Measurements from ENCODE around the gene BTBD10. TPM values are rescaled to one million over a fixed set of nuclear protein-coding genes. Genes with fewer than 3 reads are reported as not detected.

BTBD10 gene
- total and polyA plus RNA-seq, 2 of the 13 experiments (the other 11 are each of a cell fraction or from before 2014, with no cell fraction given), result 9.8 to 26.6 TPM

- intact Hi-C loops (cut with micrococcal nuclease; ENCODE audit: unreplicated experiment), result no loop called here
- no TSS peak for BruUV-seq (replicated peaks)
These were observed 107.8 kb downstream of the BTBD10 start for GRCh38 chr11:13355191-13355590.

GRCh38 chr11:13354335-13354734 is 108.7 kb downstream of the BTBD10 start:
- Histone ChIP-seq H4K20me1 (ENCODE audit: insufficient read depth, low read length) (no peaks in the 10 kb centered on the region), H3K36me3 (replicated peaks in 1 of 2; ENCODE audit: control insufficient read depth in 1 of 2, insufficient read depth in 2 of 2, low read length in 2 of 2) (no peaks in the 10 kb centered on the region; a peak in 1 of 5 replicates), H3K9me3 (ENCODE audit: low read length) (no peaks in the 10 kb centered on the region), H3K4me3 (replicated peaks in 1 of 3; ENCODE audit: insufficient read depth in 1 of 3, low read depth in 2 of 3, low read length in 3 of 3) (no peak overlapping the region), H3K9ac (ENCODE audit: insufficient read depth, low read depth, low read length) (no peak overlapping the region), H2AFZ (ENCODE audit: low read length) (no peak overlapping the region), H3K4me2 (ENCODE audit: low read depth, low read length) (no peak overlapping the region), H3K27ac (ENCODE audit: extremely low read length, insufficient read depth, low read length) (no peak overlapping the region), H3K4me1 (ENCODE audit: insufficient read depth, low read length) (no peaks in the 10 kb centered on the region), H3K27me3 (ENCODE audit: control insufficient read depth in 1 of 2, insufficient read depth in 2 of 2, low read length in 2 of 2) (no peaks in the 10 kb centered on the region), H3K79me2 (ENCODE audit: insufficient read depth, low read length) (no peaks in the 10 kb centered on the region)
- ChIA-PET POLR2A (no interaction called here), CTCF (ENCODE audit: low intra/inter-chr PET ratio, low total read pairs) (no interaction called here)
- BruUV-seq (replicated peaks), result no TSS peak
- DNase-seq (ENCODE audit: low spot score) (no peak), FAIRE-seq (no peak), ATAC-seq (0 out of 3 replicates have a peak, but pooled peaks have one; percentile 27)
- in situ Hi-C loops (cut with HindIII; ENCODE audit: extremely low pct_ligation_motif_present, low pct_unique_long_range_greater_than_20kb), result no loop called here
- 82% methylated on average over 6 of the region's 6 CpGs for WGBS (ENCODE audit: low lambda C conversion rate)
- intact Hi-C loops (cut with micrococcal nuclease; ENCODE audit: unreplicated experiment), result no loop called here
- TF ChIP-seq ZNF331 (CRISPR knock-in tag; IDR thresholded peaks at IDR 0.05) (no peak), MBD4 (IDR thresholded peaks at IDR 0.05; ENCODE audit: borderline replicate concordance, low read length) (no peak), ZFP82 (CRISPR knock-in tag; IDR thresholded peaks at IDR 0.05; ENCODE audit: borderline replicate concordance) (no peak), SNAI1 (CRISPR knock-in tag; IDR thresholded peaks at IDR 0.05; ENCODE audit: borderline replicate concordance) (no peak), ZNF281 (CRISPR knock-in tag; IDR thresholded peaks at IDR 0.05; ENCODE audit: borderline replicate concordance) (no peak), ZNF136 (CRISPR knock-in tag; IDR thresholded peaks at IDR 0.05; ENCODE audit: low read depth) (no peak)

More at GRCh38 chr11:13355191-13355590, 107.8 kb downstream of the BTBD10 start:
- 79% methylated on average over 4 of the region's 4 CpGs for whole genome bisulfite sequencing (ENCODE audit: low lambda C conversion rate)
- no peaks in the 10 kb centered on the region for H4K20me1 ChIP-seq (ENCODE audit: insufficient read depth, low read length)
- H2AFZ ChIP-seq (ENCODE audit: low read length), result no peak overlapping the region
- no peak overlapping the region for H3K9ac ChIP-seq (ENCODE audit: insufficient read depth, low read depth, low read length)
- H3K27ac ChIP-seq (ENCODE audit: extremely low read length, insufficient read depth, low read length), result no peak overlapping the region
- no peaks in the 10 kb centered on the region; a peak in 1 of 5 replicates for H3K36me3 ChIP-seq (replicated peaks in 1 of 2; ENCODE audit: control insufficient read depth in 1 of 2, insufficient read depth in 2 of 2, low read length in 2 of 2)
- H3K4me3 ChIP-seq (replicated peaks in 1 of 3; ENCODE audit: insufficient read depth in 1 of 3, low read depth in 2 of 3, low read length in 3 of 3), result no peak overlapping the region
- ChIA-PET POLR2A (no interaction called here), CTCF (ENCODE audit: low intra/inter-chr PET ratio, low total read pairs) (no interaction called here)
- DNase-seq (ENCODE audit: low spot score) (no peak), ATAC-seq (no peak), FAIRE-seq (no peak)
- TF ChIP-seq ZNF232 (CRISPR knock-in tag; IDR thresholded peaks at IDR 0.05; ENCODE audit: borderline replicate concordance), result no peak
- TF ChIP-seq ZNF430 (CRISPR knock-in tag; IDR thresholded peaks at IDR 0.05), result no peak
- no peak for TF ChIP-seq SIN3A (IDR thresholded peaks at IDR 0.05; ENCODE audit: borderline replicate concordance, low read depth, low read length)
- no peak for TF ChIP-seq ELK4 (CRISPR knock-in tag; IDR thresholded peaks at IDR 0.05; ENCODE audit: borderline replicate concordance)
- TF ChIP-seq POLR2A (IDR thresholded peaks at IDR 0.05; ENCODE audit: insufficient read depth in 1 of 2, low read depth in 2 of 2, low read length in 2 of 2), result no peak
- TF ChIP-seq ZNF264 (CRISPR knock-in tag; IDR thresholded peaks at IDR 0.05), result no peak
- H3K4me1 ChIP-seq (ENCODE audit: insufficient read depth, low read length), result no peaks in the 10 kb centered on the region
- H3K9me3 ChIP-seq (ENCODE audit: low read length), result no peaks in the 10 kb centered on the region
- in situ Hi-C loops (cut with HindIII; ENCODE audit: extremely low pct_ligation_motif_present, low pct_unique_long_range_greater_than_20kb), result no loop called here
- no peaks in the 10 kb centered on the region for H3K27me3 ChIP-seq (ENCODE audit: control insufficient read depth in 1 of 2, insufficient read depth in 2 of 2, low read length in 2 of 2)
- no peaks in the 10 kb centered on the region for H3K79me2 ChIP-seq (ENCODE audit: insufficient read depth, low read length)
- H3K4me2 ChIP-seq (ENCODE audit: low read depth, low read length), result no peak overlapping the region

Data from HepG2 (cell line).